ENCODE data around the gene NOVA2. TPM values are rescaled to one million over a fixed set of nuclear protein-coding genes. Genes with fewer than 3 reads are reported as not detected.

Gene NOVA2
- total and polyA plus RNA-seq, 2 experiments from 2014 or later, result 0.08 TPM; not detected in 1

GRCh38 chr19:45902651-45903625, 70.7 kb downstream of the NOVA2 start:
- H3K36me3 ChIP-seq (replicated peaks; ENCODE audit: insufficient read depth, low read depth), result no peaks in the 10 kb centered on the region
- peaks cover 17% of the 10 kb centered on the region for H3K4me1 ChIP-seq (ENCODE audit: insufficient read depth)
- peak overlapping the region; percentile 31 for H3K4me3 ChIP-seq
- no peaks in the 10 kb centered on the region for H3K9me2 ChIP-seq (replicated peaks; ENCODE audit: insufficient read depth)
- H3K27me3 ChIP-seq, result no peaks in the 10 kb centered on the region
- peak overlapping the region; percentile 34 for H2AFZ ChIP-seq
- 6% methylated on average over 66 of the region's 73 CpGs for WGBS (ENCODE audit: low lambda C conversion rate, missing lambda C conversion rate)
- H3K9me3 ChIP-seq (ENCODE audit: low read depth), result no peaks in the 10 kb centered on the region
- peak overlapping the region; percentile 97 for H3K4me2 ChIP-seq
- no peak overlapping the region for H3K27ac ChIP-seq
- H4K20me1 ChIP-seq (ENCODE audit: insufficient read depth, poor library complexity, severe bottlenecking), result peaks cover 6% of the 10 kb centered on the region
- TF ChIP-seq EZH2phosphoT487 (IDR thresholded peaks at IDR 0.05; ENCODE audit: low read depth, severe bottlenecking, unreplicated experiment) (no peak), EZH2 (IDR thresholded peaks at IDR 0.05; ENCODE audit: borderline replicate concordance) (no peak), CTCF (IDR thresholded peaks at IDR 0.05; ENCODE audit: poor library complexity) (no peak)
- peaks cover 28% of the 10 kb centered on the region for H3K79me2 ChIP-seq
- peak; percentile 99 for DNase-seq (ENCODE audit: low spot score)

GRCh38 chr19:45901912-45902650, 71.6 kb downstream of the NOVA2 start, which contains the start of gene MYPOP:
TSS of gene MYPOP (minus strand) at chr19:45902613. CDS start at chr19:45901773, 840 bp downstream.
- TF ChIP-seq EZH2phosphoT487 (IDR thresholded peaks at IDR 0.05; ENCODE audit: low read depth, severe bottlenecking, unreplicated experiment) (no peak), EZH2 (IDR thresholded peaks at IDR 0.05; ENCODE audit: borderline replicate concordance) (no peak), CTCF (IDR thresholded peaks at IDR 0.05; ENCODE audit: poor library complexity) (no peak)
- WGBS (ENCODE audit: low lambda C conversion rate, missing lambda C conversion rate), result under 1% methylated on average over 33 of the region's 47 CpGs
- H3K4me3 ChIP-seq, result peak within 1 kb of the TSS; percentile 64
- no peaks in the 10 kb centered on the region for H3K9me2 ChIP-seq (replicated peaks; ENCODE audit: insufficient read depth)
- H3K27me3 ChIP-seq, result no peaks in the 10 kb centered on the region
- H3K9me3 ChIP-seq (ENCODE audit: low read depth), result no peaks in the 10 kb centered on the region
- peak within 1 kb of the TSS; percentile 97 for H3K4me2 ChIP-seq
- no peaks in the 10 kb centered on the region for H3K36me3 ChIP-seq (replicated peaks; ENCODE audit: insufficient read depth, low read depth)
- H3K27ac ChIP-seq, result peak within 1 kb of the TSS; percentile 6
- peaks cover 17% of the 10 kb centered on the region for H3K4me1 ChIP-seq (ENCODE audit: insufficient read depth)
- peak; percentile 57 for DNase-seq (ENCODE audit: low spot score)
- peaks cover 6% of the 10 kb centered on the region for H4K20me1 ChIP-seq (ENCODE audit: insufficient read depth, poor library complexity, severe bottlenecking)
- H2AFZ ChIP-seq, result peak within 1 kb of the TSS; percentile 57
- H3K79me2 ChIP-seq, result peaks cover 28% of the 10 kb centered on the region

GRCh38 chr19:45901432-45901911, 72.2 kb downstream of the NOVA2 start:
- Histone ChIP-seq H3K9me2 (replicated peaks; ENCODE audit: insufficient read depth) (no peaks in the 10 kb centered on the region), H3K9me3 (ENCODE audit: low read depth) (no peaks in the 10 kb centered on the region), H2AFZ (peak overlapping the region; percentile 57), H3K27ac (peak overlapping the region; percentile 6), H3K4me2 (peak overlapping the region; percentile 97), H3K27me3 (no peaks in the 10 kb centered on the region), H3K4me1 (ENCODE audit: insufficient read depth) (peaks cover 17% of the 10 kb centered on the region), H3K36me3 (replicated peaks; ENCODE audit: insufficient read depth, low read depth) (no peaks in the 10 kb centered on the region), H4K20me1 (ENCODE audit: insufficient read depth, poor library complexity, severe bottlenecking) (peaks cover 6% of the 10 kb centered on the region), H3K79me2 (peaks cover 28% of the 10 kb centered on the region), H3K4me3 (peak overlapping the region; percentile 64)
- TF ChIP-seq EZH2phosphoT487 (IDR thresholded peaks at IDR 0.05; ENCODE audit: low read depth, severe bottlenecking, unreplicated experiment), result no peak
- DNase-seq (ENCODE audit: low spot score), result peak; percentile 76
- WGBS (ENCODE audit: low lambda C conversion rate, missing lambda C conversion rate), result 2% methylated on average over 26 of the region's 69 CpGs

Data from hepatocyte (in vitro differentiated cells).